Measurements from ENCODE around the gene ATXN7L1. TPM values are rescaled to one million over a fixed set of nuclear protein-coding genes. Genes with fewer than 3 reads are reported as not detected.

The ATXN7L1 gene
- total and polyA plus RNA-seq, 2 of the 8 experiments (the other 6 are each of a cell fraction or from before 2014, with no cell fraction given): 14.3 to 34.0 TPM

DNA sequence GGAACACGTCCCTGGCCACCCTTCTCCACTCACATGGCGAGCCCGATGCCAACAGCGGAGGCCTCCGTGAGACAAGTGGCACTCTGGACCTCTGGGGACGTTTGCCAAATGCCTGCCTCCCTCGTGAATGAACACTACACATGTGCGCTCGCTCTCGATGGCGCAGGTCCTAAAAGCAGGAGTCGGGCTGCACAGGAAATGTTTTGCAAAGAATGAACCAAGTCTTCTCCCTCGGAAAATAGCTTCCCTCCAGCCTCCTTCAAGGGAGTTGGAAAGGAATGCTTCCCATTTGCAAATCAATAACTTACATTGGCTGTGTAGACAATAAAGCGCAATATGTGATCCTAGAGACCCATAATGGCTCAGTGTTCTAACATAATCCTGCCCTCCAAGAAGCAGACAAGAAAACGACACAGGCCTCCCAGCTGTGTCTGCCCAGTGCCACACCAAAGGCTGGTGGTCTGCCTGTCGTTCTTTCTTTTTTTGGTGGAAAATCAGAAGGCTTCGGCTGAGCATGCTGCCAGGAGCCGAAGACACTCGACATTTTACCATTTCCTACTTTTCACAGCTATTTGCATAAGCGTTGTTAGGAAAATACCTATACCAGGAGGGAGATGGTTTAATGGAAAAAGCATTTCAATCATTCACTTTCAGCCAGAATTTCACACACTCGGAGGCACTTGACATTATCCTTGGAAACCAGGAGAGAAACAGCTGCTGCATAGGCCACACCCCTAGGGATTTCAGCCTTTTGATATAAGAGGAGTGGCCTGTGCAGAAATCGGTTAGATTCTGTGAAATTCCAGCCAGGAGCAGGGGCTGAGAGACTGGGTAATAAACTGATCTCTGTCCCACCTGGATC lies 38.4 kb downstream of the ATXN7L1 start:
- Histone ChIP-seq H2AFZ (ENCODE audit: low read length) (no peak overlapping the region), H3K9me3 (ENCODE audit: insufficient read depth in 2 of 2, low read depth in 1 of 2, low read length in 1 of 2) (no peaks in the 10 kb centered on the region), H2AK5ac (ENCODE audit: low read depth, low read length) (peak overlapping the region; percentile 71; the same call in 1 of the 2 replicates), H4K5ac (ENCODE audit: insufficient read length, low read depth, low read length) (no peak overlapping the region), H3K4me3 (ENCODE audit: extremely low read depth in 1 of 4, insufficient read depth in 2 of 4, low read depth in 3 of 4, low read length in 4 of 4) (peak overlapping the region in 3 of 4 experiments; percentile 18 to 46 (median 20); a peak in 4 of 8 replicates), H2BK20ac (ENCODE audit: low read length) (peak overlapping the region; percentile 63; the same call in 1 of the 2 replicates), H3K23me2 (ENCODE audit: low read depth, low read length) (peaks cover 4% of the 10 kb centered on the region; the same call in 1 of the 2 replicates), H3K27ac (ENCODE audit: low read depth, low read length) (no peak overlapping the region), H2BK5ac (ENCODE audit: low read depth, low read length) (peak overlapping the region; percentile 69; the same call in 1 of the 2 replicates), H2BK120ac (replicated peaks; ENCODE audit: low read depth, low read length) (peak overlapping the region; percentile 50), H3K9ac (replicated peaks in 1 of 4; ENCODE audit: extremely low read depth in 1 of 4, low read depth in 3 of 4, low read length in 3 of 4) (no peak overlapping the region), H4K20me1 (replicated peaks in 1 of 2; ENCODE audit: control insufficient read depth in 1 of 2, insufficient read depth in 2 of 2, low read length in 2 of 2) (peaks cover 13 to 28% of the 10 kb centered on the region in 2 experiments), H3K79me2 (ENCODE audit: control insufficient read depth in 1 of 2, insufficient read depth in 2 of 2, low read length in 2 of 2) (peaks cover 0 to 6% of the 10 kb centered on the region in 2 experiments; a peak in 1 of 4 replicates), H2BK15ac (ENCODE audit: low read length) (no peak overlapping the region), H3K4ac (replicated peaks; ENCODE audit: insufficient read length, low read depth, low read length) (peak overlapping the region; percentile 89), H4K91ac (replicated peaks; ENCODE audit: insufficient read length, low read length) (peak overlapping the region; percentile 57), H3K36me3 (ENCODE audit: control insufficient read depth in 2 of 4, insufficient read depth in 4 of 4, low read length in 3 of 4) (no peaks in the 10 kb centered on the region; a peak in 1 of 8 replicates), H3K14ac (ENCODE audit: insufficient read length) (no peak overlapping the region), H3K79me1 (ENCODE audit: low read depth, low read length) (no peaks in the 10 kb centered on the region; the same call in none of the 2 replicates), H2BK12ac (ENCODE audit: low read depth, low read length) (peak overlapping the region; percentile 98), H3K4me2 (ENCODE audit: insufficient read depth in 1 of 2, low read depth in 2 of 2, low read length in 2 of 2) (peak overlapping the region; percentile 72 to 85), H3K23ac (ENCODE audit: insufficient read length) (no peak overlapping the region), H3K56ac (replicated peaks; ENCODE audit: insufficient read length, low read depth, low read length) (no peak overlapping the region), H3K4me1 (replicated peaks in 1 of 4; ENCODE audit: control insufficient read depth in 3 of 4, insufficient read depth in 4 of 4, low read length in 3 of 4) (peaks cover 12 to 21% (median 21%) of the 10 kb centered on the region in 4 experiments), H3K27me3 (replicated peaks in 1 of 4; ENCODE audit: control insufficient read depth in 3 of 4, extremely low read depth in 1 of 4, insufficient read depth in 3 of 4, low read length in 3 of 4) (peaks cover 0 to 23% (median 11%) of the 10 kb centered on the region in 4 experiments; a peak in 5 of 7 replicates), H3K18ac (ENCODE audit: extremely low read depth, low read length) (peak overlapping the region; percentile 96), H4K8ac (ENCODE audit: extremely low read depth, insufficient read depth, low read length) (no peak overlapping the region)
- DNase-seq (ENCODE audit: low read depth in 1 of 2, low spot score in 2 of 2) (peak in 1 of 2 experiments; percentile 33), FAIRE-seq (peak; percentile 90)
- 19% methylated on average over 22 of the region's 22 CpGs; no CpG with 5 or more reads in 1 of the 2 experiments for WGBS, 2 experiments (ENCODE audit: extremely low coverage in 1 of 2, insufficient coverage in 1 of 2, insufficient read length in 1 of 2, insufficient replicate concordance in 2 of 2, low coverage in 1 of 2, low lambda C conversion rate in 2 of 2, missing lambda C conversion rate in 1 of 2)
- ChIA-PET CTCF (ENCODE audit: partially characterized antibody) (interaction anchor here (0.6 to 1.8 kb wide), 7 partner anchors 12 to 178 kb away, joined by 3 to 8 read pairs (median 4); no protein-coding TSS in a partner anchor), POLR2A (ENCODE audit: partially characterized antibody) (interaction anchor here (0.6 to 1.2 kb wide), 3 partner anchors 21 to 68 kb away, joined by 3 to 7 read pairs (median 3); no protein-coding TSS in a partner anchor)
- TF ChIP-seq RFX5 (IDR thresholded peaks at IDR 0.05; ENCODE audit: borderline replicate concordance, low read depth, low read length) (no peak), CREB1 (IDR thresholded peaks at IDR 0.05) (no peak), HDAC6 (IDR thresholded peaks at IDR 0.05; ENCODE audit: low read depth, low read length) (no peak), KDM4A (IDR thresholded peaks at IDR 0.05; ENCODE audit: low read depth, low read length, severe bottlenecking) (no peak), JUND (IDR thresholded peaks at IDR 0.05; ENCODE audit: low read length) (no peak), SP4 (IDR thresholded peaks at IDR 0.05; ENCODE audit: low read length) (no peak), POLR2AphosphoS5 (IDR thresholded peaks at IDR 0.05; ENCODE audit: low read depth, low read length) (peak; percentile 24; the same call in 1 of the 2 replicates), RAD21 (IDR thresholded peaks at IDR 0.05 in 1 of 2, conservative IDR thresholded peaks at IDR 0.05 in 1 of 2; ENCODE audit: low read depth in 2 of 2, low read length in 2 of 2) (no peak)

Measured in H1 (cell line).